GM18505 (cell line): Measurements from ENCODE around the gene ZNF26.
"Not testable (repeated sequence)": the region's sequence is repeated elsewhere in the genome, so short reads cannot be mapped to it uniquely, and the experiment has no call there.

Experiments
- ATAC-seq: cut with Tn5 transposase; IDR thresholded peaks from one replicate; pipeline ENCODE4 v1.9.1; 2021; ENCODE audit not compliant: unreplicated experiment
- POLR2A ChIP-seq: IDR thresholded peaks from 4 replicates; pipeline ENCODE4 v1.6.1; 2011; ENCODE audit warnings: borderline replicate concordance; ENCODE audit not compliant: insufficient read depth, insufficient read length; ENCODE audit errors: extremely low read depth

ZNF26 gene

DNA sequence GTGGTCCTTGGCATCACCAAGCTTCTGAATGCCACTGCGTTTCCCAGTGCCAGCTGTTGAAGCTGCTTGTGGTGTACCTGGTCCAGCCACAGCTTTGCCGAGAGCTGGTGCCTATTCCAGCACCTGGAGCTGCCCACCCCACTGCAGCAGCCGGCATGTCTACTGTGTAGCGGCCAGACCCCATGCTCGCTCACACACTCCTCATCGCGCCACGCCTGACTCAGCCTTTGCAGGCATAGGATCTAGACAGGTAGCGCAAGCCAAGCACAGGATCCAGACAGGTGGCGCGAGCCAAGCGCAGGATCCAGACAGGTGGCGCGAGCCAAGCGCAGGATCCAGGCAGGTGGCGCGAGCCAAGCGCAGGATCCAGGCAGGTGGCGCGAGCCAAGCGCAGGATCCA is 18.4 kb upstream of the ZNF26 start:
- TF ChIP-seq POLR2A = no peak
- ATAC-seq = no peak

GRCh38 chr12:132972374-132972773 is 13.8 kb upstream of the ZNF26 start:
- no peak for ATAC-seq

GRCh38 chr12:132976870-132977269 is 9.3 kb upstream of the ZNF26 start:
- ATAC-seq = not testable (repeated sequence)

More at GRCh38 chr12:132972374-132972773, 13.8 kb upstream of the ZNF26 start:
- no peak for TF ChIP-seq POLR2A

GRCh38 chr12:132986885-132987225 is 688 bp downstream of the ZNF26 start:
- ATAC-seq = no peak
- TF ChIP-seq POLR2A = no peak

DNA sequence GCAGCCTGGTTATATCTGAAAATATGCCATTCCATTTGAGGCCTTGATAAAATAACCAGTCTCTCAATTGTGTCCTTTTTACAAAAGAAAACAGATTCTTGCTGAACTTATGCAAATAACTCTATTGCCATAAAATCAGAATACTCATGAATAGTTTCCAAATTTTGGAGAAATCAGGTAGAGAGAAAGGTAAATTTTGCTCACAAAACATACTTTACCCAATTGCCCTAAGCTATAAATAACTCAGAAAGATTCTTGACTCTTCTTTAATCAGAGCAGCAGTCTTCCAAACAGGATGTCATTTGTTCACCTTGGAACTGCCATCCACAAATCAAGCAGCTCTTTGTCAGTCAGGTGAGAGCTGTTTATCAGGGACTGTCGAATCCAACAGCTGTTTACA is 12.6 kb downstream of the ZNF26 start:
- ATAC-seq = no peak
- TF ChIP-seq POLR2A = no peak

DNA sequence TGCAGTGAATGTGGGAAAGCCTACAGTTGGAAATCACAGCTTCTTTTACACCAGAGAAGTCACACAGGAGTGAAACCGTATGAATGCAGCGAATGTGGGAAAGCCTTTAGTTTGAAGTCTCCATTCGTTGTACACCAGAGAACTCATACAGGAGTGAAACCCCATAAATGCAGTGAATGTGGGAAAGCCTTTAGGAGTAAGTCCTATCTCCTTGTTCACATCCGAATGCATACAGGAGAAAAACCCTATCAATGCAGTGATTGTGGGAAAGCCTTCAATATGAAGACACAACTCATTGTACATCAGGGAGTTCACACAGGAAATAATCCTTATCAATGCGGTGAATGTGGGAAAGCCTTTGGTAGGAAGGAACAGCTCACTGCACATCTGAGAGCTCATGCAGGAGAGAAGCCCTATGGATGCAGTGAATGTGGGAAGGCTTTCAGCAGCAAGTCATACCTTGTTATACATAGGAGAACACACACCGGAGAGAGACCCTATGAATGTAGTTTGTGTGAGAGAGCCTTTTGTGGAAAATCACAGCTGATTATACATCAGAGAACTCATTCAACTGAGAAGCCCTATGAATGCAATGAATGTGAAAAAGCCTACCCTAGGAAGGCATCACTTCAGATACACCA is 24.6 kb downstream of the ZNF26 start:
- ATAC-seq = no peak
- TF ChIP-seq POLR2A = no peak

DNA sequence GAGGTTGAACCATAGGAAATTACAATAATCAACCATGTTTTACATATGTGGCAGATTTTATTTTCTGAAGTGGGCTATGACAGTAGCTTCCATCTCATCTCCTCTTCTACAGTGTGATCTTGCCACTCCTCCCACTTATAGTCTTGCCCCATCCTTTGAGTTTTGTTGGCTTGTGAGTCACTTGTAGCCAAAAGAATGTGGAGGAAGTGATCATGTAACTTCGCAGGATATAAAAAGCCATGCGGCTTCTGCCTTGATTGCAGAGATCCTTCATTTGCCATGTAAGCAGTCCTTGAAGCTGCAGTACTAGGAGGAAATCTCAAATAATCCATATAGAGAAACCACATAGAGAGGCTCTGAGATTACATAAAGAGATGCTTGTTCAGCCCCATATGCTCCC is 37.4 kb downstream of the ZNF26 start:
- ATAC-seq = no peak
- no peak for TF ChIP-seq POLR2A

DNA sequence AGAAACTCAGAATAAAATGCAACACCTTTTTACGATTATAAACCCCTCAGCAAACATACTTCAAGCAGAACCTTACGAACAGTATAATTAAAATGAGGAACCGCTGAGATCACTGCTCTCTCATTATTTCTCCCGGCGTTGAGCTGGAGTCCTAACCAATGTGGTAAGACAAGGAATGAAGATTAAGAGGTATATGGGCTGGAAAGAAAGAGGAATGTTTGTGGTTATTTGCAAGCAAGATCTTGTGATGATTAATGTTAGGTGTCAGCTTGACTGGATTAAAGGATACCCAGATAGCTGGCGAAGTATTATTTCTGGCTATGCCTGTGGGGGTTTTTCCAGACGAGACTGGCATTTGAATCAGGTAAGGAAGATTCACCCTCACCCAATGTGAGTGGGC is 40.8 kb downstream of the ZNF26 start:
- ATAC-seq = no peak

GRCh38 chr12:133037207-133038005 is 51.2 kb downstream of the ZNF26 start, which contains the start of gene ZNF84:
TSS of gene ZNF84 (plus strand) at chr12:133037509. CDS start at chr12:133041468, 3,959 bp downstream.
- peak; percentile 93 for ATAC-seq
- peak; percentile 87 for TF ChIP-seq POLR2A

More for the DNA sequence above, 40.8 kb downstream of the ZNF26 start:
- no peak for TF ChIP-seq POLR2A

GRCh38 chr12:133038118-133038709 is 52.0 kb downstream of the ZNF26 start:
- no peak for ATAC-seq
- no peak for TF ChIP-seq POLR2A

DNA sequence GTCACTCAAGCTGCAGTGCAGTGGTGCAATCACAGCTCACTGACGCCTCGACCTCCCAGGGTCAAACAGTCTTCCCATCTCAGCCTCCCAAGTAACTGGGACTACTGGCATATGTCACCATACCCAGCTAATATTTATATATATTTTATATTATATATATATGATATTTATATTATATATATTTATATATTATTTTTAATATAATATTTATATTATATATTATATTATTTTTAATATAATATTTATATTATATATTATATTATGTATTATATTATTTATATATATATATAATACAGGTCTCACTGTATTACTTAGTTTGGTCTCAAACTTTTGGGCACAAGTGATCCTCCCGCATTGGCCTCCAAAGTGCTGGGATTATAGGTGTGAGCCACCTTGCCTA is 60.5 kb downstream of the ZNF26 start:
- ATAC-seq = no peak

DNA sequence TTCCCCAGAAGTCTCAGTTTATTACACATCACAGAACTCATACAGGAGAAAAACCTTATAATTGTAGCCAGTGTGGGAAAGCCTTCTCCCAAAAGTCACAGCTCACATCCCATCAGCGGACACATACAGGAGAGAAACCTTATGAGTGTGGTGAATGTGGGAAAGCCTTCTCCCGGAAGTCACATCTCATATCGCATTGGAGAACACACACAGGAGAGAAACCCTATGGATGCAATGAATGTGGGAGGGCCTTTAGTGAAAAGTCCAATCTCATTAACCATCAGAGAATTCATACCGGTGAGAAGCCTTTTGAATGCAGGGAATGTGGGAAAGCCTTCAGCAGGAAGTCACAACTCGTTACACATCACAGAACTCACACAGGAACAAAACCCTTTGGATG is 71.3 kb downstream of the ZNF26 start:
- no peak for TF ChIP-seq POLR2A
- no peak for ATAC-seq

More for the DNA sequence above, 60.5 kb downstream of the ZNF26 start:
- TF ChIP-seq POLR2A = no peak

DNA sequence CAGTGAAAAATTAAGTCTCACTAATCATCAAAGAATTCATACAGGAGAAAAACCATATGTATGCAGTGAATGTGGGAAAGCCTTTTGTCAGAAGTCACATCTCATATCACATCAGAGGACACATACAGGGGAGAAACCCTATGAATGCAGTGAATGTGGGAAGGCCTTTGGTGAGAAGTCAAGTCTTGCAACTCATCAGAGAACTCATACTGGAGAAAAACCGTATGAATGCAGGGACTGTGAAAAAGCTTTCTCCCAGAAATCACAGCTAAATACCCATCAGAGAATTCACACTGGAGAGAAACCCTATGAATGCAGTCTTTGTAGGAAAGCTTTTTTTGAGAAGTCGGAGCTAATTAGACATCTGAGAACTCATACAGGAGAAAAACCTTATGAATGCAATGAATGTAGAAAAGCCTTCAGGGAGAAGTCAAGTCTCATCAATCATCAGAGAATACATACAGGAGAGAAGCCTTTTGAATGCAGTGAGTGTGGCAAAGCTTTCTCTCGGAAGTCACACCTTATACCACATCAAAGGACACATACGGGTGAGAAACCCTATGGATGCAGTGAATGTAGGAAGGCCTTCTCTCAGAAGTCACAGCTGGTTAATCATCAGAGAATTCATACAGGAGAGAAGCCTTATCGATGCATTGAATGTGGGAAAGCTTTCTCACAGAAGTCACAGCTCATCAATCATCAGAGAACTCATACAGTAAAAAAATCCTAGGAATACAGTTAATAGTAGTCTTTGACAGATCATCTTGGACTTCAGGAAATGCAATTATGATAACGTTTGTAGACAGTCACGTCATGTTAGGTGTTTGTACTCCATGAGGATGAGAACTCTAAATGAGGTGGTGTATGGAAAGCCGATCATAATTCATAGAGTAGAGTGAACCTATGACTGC is 72.3 kb downstream of the ZNF26 start:
- no peak for ATAC-seq
- TF ChIP-seq POLR2A = no peak
